HCT116 (cell line): ENCODE measurements around the gene UGT2B17. TPM values are rescaled to one million over a fixed set of nuclear protein-coding genes. Genes with fewer than 3 reads are reported as not detected.
"Not testable (repeated sequence)": the region's sequence is repeated elsewhere in the genome, so short reads cannot be mapped to it uniquely, and the experiment has no call there.

Source experiments
- ATAC-seq: fragments of 200-7000 bp; cut with Tn5 transposase; 2 replicates; pipeline ENCODE4 v1.9.1; 2020; ENCODE audit warnings: mild to moderate bottlenecking, moderate library complexity
- Bru-seq: library from RNA; stranded (reverse); fragments of 400-500 nt; gene quantifications from one replicate; lab custom pipeline; 2021; lab: Mats Ljungman, UMichigan
- BruChase-seq, 2 experiments: library from RNA; stranded (reverse); fragments of 400-500 nt; gene quantifications; one replicate each; lab custom pipeline; 2021; lab: Mats Ljungman, UMichigan
- BruUV-seq: library from RNA; stranded (reverse); fragments of 400-500 nt; replicated peaks from 2 replicates; lab custom pipeline; 2021; lab: Mats Ljungman, UMichigan
- CTCF ChIA-PET: fragments of 300-600 bp; sonication (Branson Sonifier 250); formaldehyde crosslinking; loops from one replicate; lab custom pipeline; 2021; ENCODE audit warnings: antibody characterized with exemption; lab: Charles Lee
- POLR2A ChIA-PET: fragments of 300-600, 350-600 bp; sonication (Branson Sonifier 250); formaldehyde crosslinking; loops from one replicate; lab custom pipeline; 2021; ENCODE audit warnings: antibody characterized with exemption; lab: Charles Lee
- RAD21 ChIA-PET, 2 experiments: fragments of 300-600 bp; sonication (Branson Sonifier 250); formaldehyde crosslinking; loops; one replicate each; lab custom pipeline; 2023; ENCODE audit warnings: low total read pairs in 2 of 2; ENCODE audit not compliant: uncharacterized antibody in 2 of 2, unreplicated experiment in 2 of 2, low non-redundant PET in 1 of 2; lab: Charles Lee
- DNase-seq: peaks from one replicate; pipeline ENCODE4 v3.0.0-alpha.2; 2010; ENCODE audit warnings: low read depth, low spot score
- H2AFZ ChIP-seq: fragments of 200-600 bp; shearing (Covaris generic), sonication (generic); 2 replicates; pipeline ENCODE4 v1.6.1; 2017; ENCODE audit warnings: low read depth, mixed run types, mixed read lengths, antibody characterized with exemption, low read length; ENCODE audit not compliant: poor library complexity, severe bottlenecking
- H3K27ac ChIP-seq: 2 replicates; pipeline ENCODE4 v1.5.1; 2012; ENCODE audit warnings: low read depth, low read length
- H3K27me3 ChIP-seq: fragments of 200-600 bp; sonication (generic); 2 replicates; pipeline ENCODE4 v1.6.1; 2016; ENCODE audit warnings: mixed run types, low read length, mixed read lengths; ENCODE audit not compliant: insufficient read depth
- H3K36me3 ChIP-seq, 2 experiments: fragments of 200-500 bp in 1 of 2; fragments of 200-600 bp in 1 of 2; sonication (Bioruptor generic) in 1 of 2; sonication (generic) in 1 of 2; 2 replicates each; pipeline versions ENCODE4 v1.5.1 to v1.6.1; 2014 to 2016; ENCODE audit warnings: low read length in 2 of 2, inconsistent platforms in 1 of 2, mixed read lengths in 1 of 2, mixed run types in 1 of 2; ENCODE audit not compliant: insufficient read depth in 2 of 2, control insufficient read depth in 1 of 2
- H3K4me1 ChIP-seq, 2 experiments: fragments of 200-600 bp in 1 of 2; sonication (generic) in 1 of 2; 2 replicates each; pipeline versions ENCODE4 v1.5.1 to v1.6.1; 2012 to 2017; ENCODE audit warnings: low read length in 2 of 2, inconsistent platforms in 1 of 2, mild to moderate bottlenecking in 1 of 2, mixed read lengths in 1 of 2, mixed run types in 1 of 2, moderate library complexity in 1 of 2; ENCODE audit not compliant: insufficient read depth in 2 of 2, control insufficient read depth in 1 of 2
- H3K4me2 ChIP-seq: fragments of 200-600 bp; sonication (generic); 2 replicates; pipeline ENCODE4 v1.6.1; 2017; ENCODE audit warnings: mixed run types, low read length, mixed read lengths
- H3K4me3 ChIP-seq, 2 experiments: fragments of 200-600 bp in 1 of 2; sonication (generic) in 1 of 2; replicated peaks in 1 of 2; 2 replicates each; pipeline ENCODE4 v1.5.1; 2011 to 2016; ENCODE audit warnings: low read length in 2 of 2, control low read depth in 1 of 2, low read depth in 1 of 2, mild to moderate bottlenecking in 1 of 2, mixed read lengths in 1 of 2, mixed run types in 1 of 2
- H3K79me2 ChIP-seq: fragments of 200-600 bp; sonication (generic); 2 replicates; pipeline ENCODE4 v1.6.1; 2017; ENCODE audit warnings: mild to moderate bottlenecking, mixed run types, low read length, moderate library complexity, mixed read lengths; ENCODE audit not compliant: insufficient read depth
- H3K9ac ChIP-seq: fragments of 200-600 bp; sonication (generic); 2 replicates; pipeline ENCODE4 v1.6.1; 2016; ENCODE audit warnings: low read length, mixed read lengths
- H3K9me2 ChIP-seq: fragments of 200-600 bp; sonication (generic), shearing (Covaris generic); 2 replicates; pipeline ENCODE4 v1.6.1; 2017; ENCODE audit warnings: mixed run types, mild to moderate bottlenecking, moderate library complexity; ENCODE audit not compliant: insufficient read depth
- H3K9me3 ChIP-seq, 2 experiments: fragments of 200-500 bp in 1 of 2; fragments of 200-600 bp in 1 of 2; sonication (Bioruptor generic) in 1 of 2; sonication (generic) in 1 of 2; 2 replicates each; pipeline ENCODE4 v1.6.1; 2014 to 2017; ENCODE audit warnings: low read length in 2 of 2, mixed read lengths in 2 of 2, inconsistent platforms in 1 of 2, low read depth in 1 of 2, mild to moderate bottlenecking in 1 of 2, mixed run types in 1 of 2, moderate library complexity in 1 of 2; ENCODE audit not compliant: control insufficient read depth in 1 of 2, insufficient read depth in 1 of 2
- H4K20me1 ChIP-seq: fragments of 200-600 bp; sonication (generic), shearing (Covaris generic); 2 replicates; pipeline ENCODE4 v1.6.1; 2017; ENCODE audit warnings: mixed run types, mild to moderate bottlenecking, moderate library complexity; ENCODE audit not compliant: insufficient read depth
- ATF3 ChIP-seq: IDR thresholded peaks from 2 replicates; pipeline ENCODE4 v1.6.1; 2012
- intact Hi-C: fragments of 100-400 bp; cut with micrococcal nuclease; formaldehyde crosslinking; loops from 2 replicates; pipeline ENCODE4 v1.10.0; 2022
- long read RNA-seq: library from polyadenylated mRNA; unstranded; transcript quantifications from one replicate; pipeline ENCODE4 v2.0.0, GENCODE V29; 2021; ENCODE audit not compliant: unreplicated experiment
- polyA plus RNA-seq: library from polyadenylated mRNA; unstranded; fragments of >200 nt; gene quantifications from 2 replicates; pipeline ENCODE4 v1.2.1, GENCODE V29; 2012; ENCODE audit warnings: missing spikeins
- total RNA-seq: library from RNA; stranded (reverse); gene quantifications from one replicate; pipeline ENCODE4 v1.2.1, GENCODE V29; 2021; ENCODE audit not compliant: unreplicated experiment

The UGT2B17 gene
- total RNA-seq (not detected), Bru-seq, nascent RNA (percentile 3 among the genes with signal in this experiment), BruChase-seq, experiment 1, labeled RNA remaining after a 6-hour chase (percentile 6 among the genes with signal in this experiment), BruChase-seq, experiment 2, labeled RNA remaining after a 2-hour chase (percentile 4 among the genes with signal in this experiment)
- not detected in 2 replicates for polyA plus RNA-seq
- long read RNA-seq = 0 reads

GRCh38 chr4:68576272-68577125 lies at the start of gene UGT2B17:
UGT2B17 (minus strand) TSS chr4:68576322; CDS start chr4:68568484, 7,838 bp downstream.
- no TSS peak for BruUV-seq
- H3K27ac ChIP-seq = no peak within 1 kb of the TSS
- ChIA-PET POLR2A (no interaction called here), RAD21 (no interaction called here), CTCF (no interaction called here)
- no peak within 1 kb of the TSS for H3K9ac ChIP-seq
- H4K20me1 ChIP-seq = no peaks in the 10 kb centered on the region
- H3K4me3 ChIP-seq = no peak within 1 kb of the TSS
- H3K9me2 ChIP-seq = no peaks in the 10 kb centered on the region
- H3K79me2 ChIP-seq = no peaks in the 10 kb centered on the region
- no peaks in the 10 kb centered on the region for H3K4me1 ChIP-seq
- DNase-seq (no peak), ATAC-seq (no peak)
- TF ChIP-seq ATF3 = no peak
- H3K36me3 ChIP-seq = no peaks in the 10 kb centered on the region
- H2AFZ ChIP-seq = no peak within 1 kb of the TSS
- no peaks in the 10 kb centered on the region for H3K9me3 ChIP-seq
- no peak within 1 kb of the TSS for H3K4me2 ChIP-seq
- intact Hi-C loops = no loop called here
- no peaks in the 10 kb centered on the region for H3K27me3 ChIP-seq

- H3K36me3 ChIP-seq, CTCF ChIA-PET, H3K9me3 ChIP-seq, H4K20me1 ChIP-seq, BruUV-seq, H3K27ac ChIP-seq, ATAC-seq, H3K79me2 ChIP-seq, H2AFZ ChIP-seq, H3K9ac ChIP-seq, DNase-seq, H3K4me3 ChIP-seq, RAD21 ChIA-PET, H3K27me3 ChIP-seq, H3K9me2 ChIP-seq, intact Hi-C loops, H3K4me2 ChIP-seq, H3K4me1 ChIP-seq, POLR2A ChIA-PET: not testable (repeated sequence)
Observed at GRCh38 chr4:68622731-68623130, 46.6 kb upstream of the UGT2B17 start.
